Neuron (in vitro differentiated cells): ENCODE results near the gene KLF9.

Experiments
- H2AFZ ChIP-seq: one replicate; pipeline ENCODE4 v1.6.1; 2013; ENCODE audit warnings: low read depth, mild to moderate bottlenecking, inconsistent platforms, low read length, moderate library complexity
- H3K27me3 ChIP-seq: one replicate; pipeline ENCODE4 v1.6.1; 2013; ENCODE audit warnings: low read length; ENCODE audit not compliant: insufficient read depth
- H3K36me3 ChIP-seq: one replicate; pipeline ENCODE4 v1.6.1; 2013; ENCODE audit warnings: low read length; ENCODE audit not compliant: insufficient read depth
- H3K4me1 ChIP-seq: one replicate; pipeline ENCODE4 v1.6.1; 2013; ENCODE audit warnings: low read length; ENCODE audit not compliant: insufficient read depth
- H3K4me3 ChIP-seq: 2 replicates; pipeline ENCODE4 v1.5.1; 2013; ENCODE audit warnings: mild to moderate bottlenecking, low read length, moderate library complexity
- H3K9me3 ChIP-seq: one replicate; pipeline ENCODE4 v1.6.1; 2013; ENCODE audit warnings: low read length

KLF9 gene

GRCh38 chr9:70352802-70353201 is 61.7 kb downstream of the KLF9 start:
- Histone ChIP-seq H2AFZ (no peak overlapping the region), H3K36me3 (peaks cover 35% of the 10 kb centered on the region), H3K27me3 (no peaks in the 10 kb centered on the region), H3K9me3 (no peaks in the 10 kb centered on the region), H3K4me1 (no peaks in the 10 kb centered on the region), H3K4me3 (no peak overlapping the region)

- Histone ChIP-seq H3K27me3 (no peaks in the 10 kb centered on the region), H3K4me1 (no peaks in the 10 kb centered on the region), H3K4me3 (no peak overlapping the region), H3K9me3 (no peaks in the 10 kb centered on the region), H2AFZ (no peak overlapping the region), H3K36me3 (peaks cover 35% of the 10 kb centered on the region)
Measured at GRCh38 chr9:70352356-70352755, 62.1 kb downstream of the KLF9 start.

DNA sequence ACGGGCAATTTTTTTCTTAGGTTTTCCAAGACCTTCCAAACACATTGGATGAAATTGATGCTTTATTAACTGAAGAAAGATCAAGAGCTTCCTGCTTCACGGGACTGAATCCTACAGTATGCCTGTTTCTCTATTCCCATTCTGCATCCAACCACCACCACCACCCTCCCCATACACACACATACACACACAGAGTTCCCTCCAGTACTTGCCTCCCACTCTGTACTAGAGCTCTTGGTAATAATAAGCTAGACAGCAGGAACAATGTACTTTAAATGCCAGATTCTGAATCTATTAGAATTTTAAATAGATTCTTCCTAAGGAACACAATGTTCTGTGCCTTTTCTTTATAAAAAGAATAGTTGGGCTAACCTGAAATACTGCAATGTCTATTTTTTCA is 67.4 kb downstream of the KLF9 start:
- peaks cover 7% of the 10 kb centered on the region for H3K4me1 ChIP-seq
- no peaks in the 10 kb centered on the region for H3K27me3 ChIP-seq
- peaks cover 37% of the 10 kb centered on the region for H3K36me3 ChIP-seq
- H2AFZ ChIP-seq: no peak overlapping the region
- H3K4me3 ChIP-seq: no peak overlapping the region
- no peaks in the 10 kb centered on the region for H3K9me3 ChIP-seq

DNA sequence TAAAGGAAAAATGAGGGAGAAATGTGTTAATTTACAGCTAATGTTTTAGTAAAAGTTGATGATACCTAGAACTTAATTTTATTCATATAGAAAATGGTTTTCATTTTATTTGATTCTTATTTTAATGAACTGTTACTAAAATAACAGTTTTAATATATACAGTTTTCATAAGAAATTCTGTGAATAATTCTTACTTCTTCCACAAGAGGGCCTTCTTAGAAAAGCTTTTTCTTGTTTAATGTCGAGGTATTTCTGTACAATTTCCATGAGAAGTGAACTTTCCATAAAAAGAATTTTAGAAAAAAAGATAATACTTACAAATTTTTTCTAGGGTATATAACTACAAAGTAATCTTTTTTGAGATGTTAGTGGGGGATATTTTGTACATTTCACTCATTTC is 73.9 kb downstream of the KLF9 start:
- Histone ChIP-seq H3K27me3 (no peaks in the 10 kb centered on the region), H3K4me3 (no peak overlapping the region), H2AFZ (no peak overlapping the region), H3K36me3 (peaks cover 21% of the 10 kb centered on the region), H3K9me3 (no peaks in the 10 kb centered on the region), H3K4me1 (no peaks in the 10 kb centered on the region)
